GM19468 (cell line): ENCODE results near the gene TSPEAR.
"Not testable (repeated sequence)": the region's sequence is repeated elsewhere in the genome, so short reads cannot be mapped to it uniquely, and the experiment has no call there.

Experiments
- ATAC-seq: cut with Tn5 transposase; IDR thresholded peaks from one replicate; pipeline ENCODE4 v1.9.1; 2021; ENCODE audit warnings: mild to moderate bottlenecking, moderate library complexity, moderate number of reproducible peaks; ENCODE audit not compliant: unreplicated experiment; ENCODE audit errors: extremely low read depth

Gene TSPEAR

DNA sequence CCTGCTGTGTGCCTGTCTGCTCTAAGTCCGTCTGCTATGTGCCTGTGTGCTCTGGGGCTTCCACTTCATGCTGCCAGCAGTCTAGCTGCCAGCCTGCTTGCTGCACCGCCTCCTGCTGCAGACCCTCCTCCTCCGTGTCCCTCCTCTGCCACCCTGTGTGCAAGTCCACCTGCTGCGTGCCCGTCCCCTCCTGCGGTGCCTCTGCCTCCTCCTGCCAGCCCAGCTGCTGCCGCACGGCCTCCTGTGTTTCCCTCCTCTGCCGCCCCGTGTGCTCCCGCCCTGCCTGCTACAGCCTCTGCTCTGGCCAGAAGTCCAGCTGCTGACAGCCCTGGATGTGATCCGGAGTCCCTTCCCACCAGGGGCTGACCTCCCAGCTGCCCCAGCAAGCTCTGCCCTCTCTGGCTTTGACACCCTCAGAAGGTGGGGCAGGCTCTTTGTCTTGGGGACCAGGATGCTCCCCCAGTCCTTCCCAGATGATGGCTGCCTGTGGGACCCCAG is 73.5 kb downstream of the TSPEAR start:
- not testable (repeated sequence) for ATAC-seq

DNA sequence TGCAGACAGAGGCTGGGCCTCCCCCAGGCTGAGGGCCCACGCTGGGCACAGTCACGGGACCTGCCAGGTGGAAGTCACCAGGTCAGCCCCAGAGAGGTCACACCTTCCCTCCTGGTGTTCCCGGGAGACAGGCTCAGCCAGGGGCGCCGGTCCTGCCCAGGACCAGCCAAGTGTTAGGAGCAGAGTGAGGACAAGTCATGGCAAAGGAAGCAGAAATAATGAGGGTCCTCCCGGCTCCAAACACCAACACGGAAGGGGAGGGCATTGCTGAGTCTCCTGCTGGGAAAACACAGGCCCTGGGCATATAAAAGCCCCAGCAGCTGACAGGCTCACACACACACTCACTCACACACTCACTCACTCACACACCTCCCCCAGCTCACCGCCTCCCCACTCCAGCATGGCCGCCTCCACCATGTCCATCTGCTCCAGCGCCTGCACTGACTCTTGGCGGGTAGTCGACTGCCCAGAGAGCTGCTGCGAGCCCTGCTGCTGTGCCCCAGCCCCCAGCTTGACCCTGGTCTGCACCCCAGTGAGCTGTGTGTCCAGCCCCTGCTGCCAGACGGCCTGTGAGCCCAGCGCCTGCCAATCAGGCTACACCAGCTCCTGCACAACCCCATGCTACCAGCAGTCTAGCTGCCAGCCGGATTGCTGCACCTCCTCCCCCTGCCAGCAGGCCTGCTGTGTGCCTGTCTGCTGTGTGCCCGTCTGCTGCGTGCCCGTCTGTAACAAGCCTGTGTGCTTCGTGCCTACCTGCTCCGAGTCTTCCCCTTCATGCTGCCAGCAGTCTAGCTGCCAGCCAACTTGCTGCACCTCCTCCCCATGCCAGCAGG is 74.1 kb downstream of the TSPEAR start, which contains the start of gene KRTAP10-10:
KRTAP10-10 (plus strand) TSS at position 339 of the 833 bp plus-strand sequence; CDS start at position 401, 62 bp downstream.
- no peak for ATAC-seq

DNA sequence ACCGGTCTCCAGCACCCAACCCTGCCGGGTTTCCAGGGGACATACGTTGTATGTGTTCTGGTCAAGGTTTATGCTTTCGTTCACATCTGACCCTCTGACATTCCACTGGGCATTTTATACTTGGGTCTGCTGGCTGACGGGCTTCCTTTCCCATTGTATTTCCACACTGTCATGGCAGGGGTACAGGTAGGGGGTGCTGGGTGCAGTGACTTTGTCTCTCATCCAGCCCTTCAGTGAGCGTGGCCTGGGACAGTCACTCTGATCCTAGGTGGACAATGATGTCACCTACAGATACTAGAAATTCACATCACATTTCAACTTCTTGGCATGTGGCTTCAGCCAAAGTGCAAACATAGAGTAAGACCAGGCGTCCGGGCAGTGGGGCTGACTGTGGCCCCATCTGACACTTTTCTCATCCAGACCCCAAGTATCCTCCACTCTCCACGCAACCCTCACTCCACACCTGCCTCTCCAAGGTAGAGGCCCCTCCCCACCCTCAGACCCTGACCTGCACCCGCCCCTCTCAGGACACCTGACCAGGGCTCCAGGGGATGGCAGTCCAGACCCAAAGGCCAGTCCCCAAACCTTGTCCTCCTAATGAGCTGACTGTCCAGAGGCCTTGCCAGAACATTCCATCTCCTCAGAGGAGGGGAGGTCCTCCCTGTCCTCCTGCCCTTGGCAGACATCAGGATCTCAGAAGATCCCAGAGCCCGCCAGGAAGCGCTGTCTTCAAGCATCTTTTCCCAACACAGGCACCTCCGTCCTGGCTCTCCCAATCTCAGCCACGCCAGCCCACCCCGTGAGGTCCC is 75.0 kb downstream of the TSPEAR start:
- ATAC-seq = no peak

- no peak for ATAC-seq
Measured at GRCh38 chr21:44632067-44632466, 79.3 kb downstream of the TSPEAR start.

DNA sequence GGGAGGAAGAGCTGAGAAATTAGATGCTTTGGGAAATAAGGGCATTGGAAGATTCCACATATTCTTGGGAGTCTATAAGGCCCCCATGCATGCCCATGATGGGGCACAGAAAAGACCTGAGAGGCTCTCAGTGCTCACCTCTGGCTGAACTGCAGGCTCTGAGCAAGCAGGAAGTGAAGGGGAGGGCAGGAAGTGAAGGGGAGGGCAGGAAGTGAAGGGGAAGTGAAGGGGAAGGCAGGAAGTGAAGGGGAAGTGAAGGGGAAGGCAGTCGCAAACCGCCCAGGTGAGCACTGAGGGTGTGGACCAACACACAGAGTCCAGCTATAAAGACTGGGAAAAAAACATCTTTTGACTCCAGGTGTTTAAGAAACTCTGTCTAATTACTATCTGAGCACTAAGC is 80.9 kb downstream of the TSPEAR start:
- ATAC-seq = no peak

DNA sequence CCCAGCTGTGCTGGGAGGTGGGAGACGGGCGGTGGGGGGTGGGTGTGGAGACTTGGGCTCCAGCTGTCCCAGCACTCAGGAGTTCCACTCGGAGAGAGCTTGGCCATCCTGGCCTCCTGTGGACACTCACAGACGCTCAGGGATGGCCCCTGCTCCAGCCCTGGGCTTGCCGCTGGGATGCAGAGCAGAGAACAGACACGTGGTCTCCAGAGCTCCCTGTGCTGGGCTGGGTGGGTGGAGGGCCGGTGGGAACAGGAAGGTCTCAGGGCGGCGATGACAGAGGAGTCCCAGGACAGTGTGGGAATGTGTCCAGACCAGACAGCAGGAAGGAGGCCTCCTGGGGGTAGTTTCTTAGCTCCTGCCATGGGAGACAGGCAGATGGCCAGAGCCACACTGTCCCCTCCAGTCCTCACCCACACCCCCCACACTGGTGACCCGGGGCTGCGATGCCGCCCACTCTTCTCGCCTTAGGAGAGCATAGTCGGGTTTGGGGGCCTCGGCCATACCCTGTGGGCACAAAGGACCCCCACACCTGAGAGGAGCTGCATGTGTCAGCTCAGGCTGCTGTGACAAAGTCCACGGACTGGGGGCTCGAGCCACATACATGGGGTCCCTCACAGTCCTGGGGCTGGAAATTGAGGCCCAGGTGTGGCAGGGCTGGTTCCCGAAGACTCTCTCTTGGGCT is 82.5 kb downstream of the TSPEAR start:
- ATAC-seq = no peak

GRCh38 chr21:44627831-44628233 is 83.5 kb downstream of the TSPEAR start:
- ATAC-seq = not testable (repeated sequence)

DNA sequence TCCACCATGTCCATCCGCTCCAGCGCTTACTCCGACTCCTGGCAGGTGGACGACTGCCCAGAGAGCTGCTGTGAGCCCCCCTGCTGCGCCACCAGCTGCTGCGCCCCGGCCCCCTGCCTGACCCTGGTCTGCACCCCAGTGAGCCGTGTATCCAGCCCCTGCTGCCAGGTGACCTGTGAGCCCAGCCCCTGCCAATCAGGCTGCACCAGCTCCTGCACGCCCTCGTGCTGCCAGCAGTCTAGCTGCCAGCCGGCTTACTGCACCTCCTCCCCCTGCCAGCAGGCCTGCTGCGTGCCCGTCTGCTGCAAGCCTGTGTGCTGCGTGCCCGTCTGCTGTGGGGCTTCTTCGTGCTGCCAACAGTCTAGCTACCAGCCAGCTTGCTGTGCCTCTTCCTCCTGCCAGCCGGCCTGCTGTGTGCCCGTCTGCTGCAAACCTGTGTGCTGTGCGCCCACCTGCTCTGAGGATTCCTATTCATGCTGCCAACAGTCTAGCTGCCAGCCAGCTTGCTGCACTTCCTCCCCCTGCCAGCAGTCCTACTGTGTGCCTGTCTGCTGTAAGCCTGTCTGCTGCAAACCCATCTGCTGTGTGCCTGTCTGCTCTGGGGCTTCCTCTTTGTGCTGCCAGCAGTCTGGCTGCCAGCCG is 84.1 kb downstream of the TSPEAR start:
- not testable (repeated sequence) for ATAC-seq

DNA sequence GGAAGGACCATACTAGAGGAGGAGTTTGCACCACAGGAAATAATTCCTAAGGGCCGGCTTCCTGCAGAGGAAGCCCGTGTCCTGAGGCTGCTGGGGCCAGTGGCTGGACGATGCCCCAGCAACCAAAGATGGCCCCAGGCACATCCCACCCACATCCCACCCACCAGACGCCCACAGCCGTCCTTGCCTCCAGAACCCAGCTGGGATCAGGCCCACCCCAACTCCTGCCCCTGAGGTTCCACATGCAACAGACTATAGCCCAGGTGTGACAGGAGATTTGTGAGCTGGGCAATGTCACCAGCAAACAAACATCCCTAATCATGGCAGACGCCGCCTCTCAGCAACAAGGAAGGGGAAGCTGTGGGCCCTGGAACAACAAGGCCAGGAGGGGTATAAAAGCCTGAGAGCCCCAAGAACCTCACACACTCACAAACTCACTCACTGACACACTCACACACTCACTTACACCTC is 84.7 kb downstream of the TSPEAR start, which contains the start of gene KRTAP10-9:
KRTAP10-9 (plus strand) TSS at position 421 of the 471 bp plus-strand sequence. CDS start 79 bp downstream, outside the sequence.
- ATAC-seq = no peak

DNA sequence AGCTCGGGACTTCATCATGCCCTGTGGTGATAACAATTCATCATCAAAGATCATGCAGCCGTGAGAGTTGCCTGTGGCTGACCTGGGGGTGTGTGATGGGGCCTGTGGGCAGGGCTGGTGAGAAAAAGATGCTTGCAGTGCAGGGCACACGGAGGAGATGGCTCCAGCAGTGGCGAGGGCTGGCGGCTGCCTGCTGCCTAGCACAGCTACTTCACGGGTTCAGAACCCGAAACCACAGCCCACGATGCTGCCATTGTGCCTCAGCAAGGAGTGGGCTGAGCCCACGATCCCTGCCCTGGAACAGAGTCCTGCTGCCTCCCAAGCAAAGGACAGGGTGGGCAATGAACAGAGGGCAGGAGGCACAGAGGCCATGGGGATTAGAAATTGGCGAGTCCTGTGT is 85.1 kb downstream of the TSPEAR start:
- no peak for ATAC-seq

DNA sequence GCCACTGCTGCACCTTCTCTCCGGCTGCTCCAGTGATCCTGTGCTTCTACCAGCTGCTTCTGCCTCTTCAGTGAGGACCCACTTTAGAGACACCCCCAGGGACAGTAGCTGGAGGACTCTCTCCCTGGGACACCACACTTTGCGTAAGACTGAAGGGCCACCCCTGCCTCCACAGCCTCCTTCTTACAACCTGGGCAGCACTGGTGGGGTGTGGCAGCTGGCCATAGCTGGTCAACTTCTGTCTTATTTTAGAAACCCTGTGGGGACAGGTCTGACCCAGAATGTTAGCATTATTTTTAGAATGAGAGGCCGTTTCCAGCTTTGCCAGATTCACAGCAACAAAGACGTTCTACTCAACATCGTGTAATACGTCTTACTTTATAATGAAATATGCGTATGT is 85.6 kb downstream of the TSPEAR start:
- no peak for ATAC-seq

GRCh38 chr21:44623575-44623974 is 87.8 kb downstream of the TSPEAR start:
- ATAC-seq = no peak

DNA sequence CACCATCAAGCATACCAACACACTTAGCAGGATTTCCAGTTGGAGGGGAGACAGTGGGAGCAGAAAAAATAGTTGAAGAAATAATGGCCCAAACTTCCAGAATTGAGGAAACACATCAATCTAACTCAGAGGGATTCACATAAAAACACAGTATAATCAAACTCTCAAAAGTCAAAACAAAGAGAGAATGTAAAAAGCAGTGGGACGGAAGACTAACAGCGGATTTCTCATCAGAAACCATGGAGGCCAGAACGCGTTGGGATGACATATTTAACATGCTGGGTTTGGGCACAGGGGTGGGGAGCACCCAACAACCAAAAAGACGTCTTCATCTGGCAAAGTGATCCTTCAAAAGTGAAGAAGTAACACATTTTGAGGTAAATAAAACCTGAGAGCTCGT is 91.5 kb downstream of the TSPEAR start:
- ATAC-seq = no peak

- no peak for ATAC-seq
Measured at GRCh38 chr21:44618909-44619308, 92.5 kb downstream of the TSPEAR start.

GRCh38 chr21:44618504-44618903 is 92.9 kb downstream of the TSPEAR start:
- no peak for ATAC-seq

GRCh38 chr21:44617071-44617501 is 94.3 kb downstream of the TSPEAR start:
- ATAC-seq = no peak

DNA sequence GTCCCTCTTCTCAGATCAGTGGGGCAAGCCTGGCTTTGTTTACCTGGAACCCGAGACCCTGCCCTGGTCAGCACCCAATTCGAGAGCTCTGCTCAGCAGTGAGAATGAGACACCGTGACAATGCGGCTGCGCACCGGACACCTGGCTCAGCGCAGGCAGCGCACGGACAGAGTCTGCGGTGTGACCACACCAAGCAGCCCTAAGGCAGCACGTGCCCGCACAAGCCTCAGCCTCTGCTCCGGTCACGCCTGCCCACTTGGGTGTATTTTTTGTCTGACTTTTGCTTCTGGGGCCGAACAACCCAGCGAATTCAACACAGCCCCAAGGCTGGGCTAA is 94.8 kb downstream of the TSPEAR start:
- ATAC-seq = no peak

GRCh38 chr21:44615911-44616590 is 95.3 kb downstream of the TSPEAR start:
- ATAC-seq = no peak

DNA sequence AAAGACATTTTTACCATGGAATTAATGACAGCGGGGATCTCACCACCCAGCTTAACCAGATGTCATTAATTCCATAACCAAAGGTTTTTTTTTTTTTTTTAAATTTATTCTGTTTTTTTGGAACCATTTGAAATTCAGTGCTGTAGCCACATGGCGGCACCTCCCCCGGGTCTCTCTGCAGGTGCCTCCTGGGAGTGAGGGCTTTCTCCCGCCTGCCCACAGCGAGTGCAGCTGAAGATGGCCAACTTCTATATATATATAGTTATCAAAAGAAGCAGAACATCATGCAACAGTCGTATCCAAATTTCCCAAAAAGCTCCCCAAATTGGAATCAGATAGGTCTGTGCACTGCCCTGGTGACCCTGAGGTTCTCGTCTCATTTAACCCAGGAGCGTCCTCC is 95.9 kb downstream of the TSPEAR start:
- ATAC-seq = no peak
